Endothelial cell of umbilical vein (primary cell): Measurements from ENCODE around the gene EBF4. TPM values are rescaled to one million over a fixed set of nuclear protein-coding genes. Genes with fewer than 3 reads are reported as not detected.

ENCODE experiments used
- BruUV-seq: library from RNA; stranded (reverse); fragments of 400-500 nt; replicated peaks from 2 replicates; lab custom pipeline; 2021; lab: Mats Ljungman, UMichigan
- CTCF ChIA-PET: fragments of 300-600, 350-600 bp; sonication (Branson Sonifier 250); formaldehyde crosslinking; loops from one replicate; lab custom pipeline; 2021; ENCODE audit warnings: antibody characterized with exemption, inconsistent platforms; lab: Charles Lee
- POLR2A ChIA-PET: fragments of 300-600, 350-600 bp; sonication (Branson Sonifier 250); formaldehyde crosslinking; loops from one replicate; lab custom pipeline; 2021; ENCODE audit warnings: antibody characterized with exemption, inconsistent platforms; lab: Charles Lee
- DNase-seq: peaks from one replicate; pipeline ENCODE4 v3.0.0-alpha.2; 2011; ENCODE audit warnings: low read depth, low spot score
- FAIRE-seq: peaks from 2 replicates; lab custom pipeline; 2011; peaks lifted over from hg19 to GRCh38; lab: Jason Lieb, UNC
- H2AFZ ChIP-seq: 2 replicates; pipeline ENCODE4 v1.6.0; 2012; ENCODE audit warnings: low read depth, low read length, control low read depth, inconsistent platforms
- H3K27ac ChIP-seq: 2 replicates; pipeline ENCODE4 v1.5.1; 2011; ENCODE audit warnings: low read depth, mild to moderate bottlenecking, control low read depth, low read length, moderate library complexity; ENCODE audit not compliant: insufficient read depth
- H3K27me3 ChIP-seq, 2 experiments: 2 replicates each; pipeline versions ENCODE4 v1.6.0 to v1.6.1; 2011; ENCODE audit warnings: low read length in 2 of 2, mixed read lengths in 1 of 2; ENCODE audit not compliant: control insufficient read depth in 2 of 2, insufficient read depth in 2 of 2
- H3K36me3 ChIP-seq, 2 experiments: 2 replicates in 1 of 2; 3 replicates in 1 of 2; pipeline ENCODE4 v1.5.1; 2011; ENCODE audit warnings: low read length in 2 of 2, mild to moderate bottlenecking in 1 of 2, moderate library complexity in 1 of 2; ENCODE audit not compliant: control insufficient read depth in 2 of 2, insufficient read depth in 2 of 2; ENCODE audit errors: extremely low read depth in 1 of 2
- H3K4me1 ChIP-seq: 3 replicates; pipeline ENCODE4 v1.5.1; 2011; ENCODE audit warnings: mild to moderate bottlenecking, low read length; ENCODE audit not compliant: control insufficient read depth, insufficient read depth; ENCODE audit errors: extremely low read depth
- H3K4me2 ChIP-seq: 2 replicates; pipeline ENCODE4 v1.6.1; 2011; ENCODE audit warnings: low read length, control low read depth, mixed read lengths; ENCODE audit not compliant: insufficient read depth
- H3K4me3 ChIP-seq, 3 experiments: fragments of 200-600 bp in 1 of 3; sonication (generic), shearing (Covaris generic) in 1 of 3; replicated peaks in 1 of 3; 2 replicates each; pipeline ENCODE4 v1.5.1; 2011 to 2016; ENCODE audit warnings: control low read depth in 3 of 3, low read length in 3 of 3, mild to moderate bottlenecking in 2 of 3, inconsistent platforms in 1 of 3, low read depth in 1 of 3, moderate library complexity in 1 of 3; ENCODE audit not compliant: insufficient read depth in 1 of 3
- H3K79me2 ChIP-seq: 2 replicates; pipeline ENCODE4 v1.6.0; 2012; ENCODE audit warnings: low read length, inconsistent platforms; ENCODE audit not compliant: control insufficient read depth, insufficient read depth
- H3K9ac ChIP-seq: replicated peaks from 2 replicates; pipeline ENCODE3; 2011; ENCODE audit warnings: low read length, control low read depth; ENCODE audit not compliant: insufficient read depth; ENCODE audit errors: extremely low read depth
- H3K9me1 ChIP-seq: replicated peaks from 3 replicates; pipeline ENCODE4 v1.6.0; 2011; ENCODE audit warnings: mild to moderate bottlenecking, low read length; ENCODE audit not compliant: control insufficient read depth, insufficient read depth; ENCODE audit errors: extremely low read depth
- H3K9me3 ChIP-seq: replicated peaks from 2 replicates; pipeline ENCODE4 v1.5.1; 2012; ENCODE audit warnings: low read length, inconsistent platforms; ENCODE audit not compliant: control insufficient read depth, insufficient read depth
- H4K20me1 ChIP-seq: replicated peaks from 2 replicates; pipeline ENCODE3; 2011; ENCODE audit warnings: mild to moderate bottlenecking, low read length; ENCODE audit not compliant: control insufficient read depth, insufficient read depth; ENCODE audit errors: extremely low read depth
- EZH2 ChIP-seq: IDR thresholded peaks from 2 replicates; pipeline ENCODE4 v1.6.1; 2012; ENCODE audit warnings: borderline replicate concordance, low read depth, mild to moderate bottlenecking, moderate library complexity, low read length, inconsistent platforms; ENCODE audit not compliant: severe bottlenecking
- FOS ChIP-seq: IDR thresholded peaks from 2 replicates; pipeline ENCODE4 v1.6.1; 2011; ENCODE audit warnings: mild to moderate bottlenecking, low read length, moderate library complexity, borderline replicate concordance; ENCODE audit not compliant: insufficient read depth
- GATA2 ChIP-seq: IDR thresholded peaks from 2 replicates; pipeline ENCODE4 v1.7.0; 2011; ENCODE audit warnings: low read depth, mild to moderate bottlenecking, moderate library complexity, mixed read lengths, low read length; ENCODE audit not compliant: insufficient read length, insufficient read depth
- JUN ChIP-seq: IDR thresholded peaks from 2 replicates; pipeline ENCODE4 v1.6.1; 2011; ENCODE audit warnings: borderline replicate concordance, low read depth; ENCODE audit not compliant: insufficient read length, insufficient read depth
- MYC ChIP-seq: IDR thresholded peaks from one replicate; pipeline ENCODE4 v1.6.1; 2011; ENCODE audit warnings: mild to moderate bottlenecking, low read depth, low read length
- POLR2A ChIP-seq: IDR thresholded peaks from 2 replicates; pipeline ENCODE4 v1.6.1; 2012; ENCODE audit warnings: low read depth, mild to moderate bottlenecking, control low read depth, low read length
- POLR2AphosphoS5 ChIP-seq: IDR thresholded peaks from 2 replicates; pipeline ENCODE4 v1.6.1; 2012; ENCODE audit warnings: low read depth, mild to moderate bottlenecking, control low read depth, low read length, moderate library complexity; ENCODE audit not compliant: insufficient read depth
- dilution Hi-C: fragments of 300-500 bp; cut with MboI; formaldehyde crosslinking; loops from one replicate; pipeline ENCODE4 v1.15.0; 2019; ENCODE audit warnings: low sequenced_read_pairs; ENCODE audit not compliant: extremely low pct_ligation_motif_present
- intact Hi-C: fragments of 100-400 bp; cut with micrococcal nuclease; formaldehyde crosslinking; loops from one replicate; pipeline ENCODE4 v1.10.0; 2022
- polyA plus RNA-seq, 4 experiments: library from polyadenylated mRNA; depleted of rRNA in 3 of 4; stranded (reverse) in 3 of 4; unstranded in 1 of 4; fragments of >200 nt; gene quantifications; 2 replicates each; pipeline versions ENCODE4 v1.2.1 to v1.2.3, GENCODE V29; 2011 to 2012; ENCODE audit warnings: missing spikeins in 1 of 4
- total RNA-seq: library from RNA; stranded (reverse); gene quantifications from 2 replicates; pipeline ENCODE4 v1.2.3, GENCODE V29; 2021
- TF ChIP-seq, protein P1 (sequence below): IDR thresholded peaks from 2 replicates; pipeline ENCODE4 v1.6.1; 2011; ENCODE audit not compliant: insufficient read depth, insufficient read length
- TF ChIP-seq, protein P2 (sequence below), 2 donors: IDR thresholded peaks; 1 replicate in 1 of 2; 2 replicates in 1 of 2; pipeline ENCODE4 v1.5.1; 2011; ENCODE audit warnings: low read length in 2 of 2, mild to moderate bottlenecking in 2 of 2, moderate library complexity in 2 of 2, control low read depth in 1 of 2, inconsistent platforms in 1 of 2, low read depth in 1 of 2; ENCODE audit not compliant: insufficient read depth in 1 of 2; ENCODE audit errors: extremely low read depth in 1 of 2

Gene EBF4
- total and polyA plus RNA-seq, 2 donors (not counting 3 experiments of a cell fraction or from before 2014, with no cell fraction given) = 2.7 to 3.4 TPM

DNA sequence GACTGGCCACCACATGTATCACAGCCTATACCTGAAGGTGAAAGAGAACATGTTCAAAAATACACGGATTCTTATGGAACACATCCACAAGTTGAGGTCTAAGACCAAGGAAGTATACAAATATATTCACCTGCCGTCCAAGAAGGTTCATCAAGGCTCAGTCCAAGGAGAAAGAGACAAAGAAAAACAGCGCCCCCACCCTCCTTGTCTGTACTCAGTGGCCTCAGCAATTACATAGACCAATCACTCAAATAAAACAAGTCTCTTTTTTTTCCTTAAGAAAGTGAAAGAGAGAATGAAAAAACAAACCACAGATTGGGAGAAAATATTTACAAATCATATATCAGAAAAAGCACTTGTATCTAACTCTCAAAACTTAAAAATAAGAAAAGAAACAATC is 88.4 kb downstream of the EBF4 start:
- TF ChIP-seq POLR2A (no peak), JUN (no peak), MYC (no peak), EZH2 (no peak), POLR2AphosphoS5 (no peak)
- TF ChIP-seq, protein P1, sequence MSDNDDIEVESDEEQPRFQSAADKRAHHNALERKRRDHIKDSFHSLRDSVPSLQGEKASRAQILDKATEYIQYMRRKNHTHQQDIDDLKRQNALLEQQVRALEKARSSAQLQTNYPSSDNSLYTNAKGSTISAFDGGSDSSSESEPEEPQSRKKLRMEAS = no peak
- FAIRE-seq (no peak), DNase-seq (no peak)
- no peak overlapping the region for H3K4me2 ChIP-seq
- ChIA-PET CTCF (interaction anchor here (1.3 kb wide), 1 partner anchor 25 kb away, joined by 5 read pairs; no protein-coding TSS in a partner anchor), POLR2A (no interaction called here)
- BruUV-seq = no TSS peak
- no peak overlapping the region for H3K9ac ChIP-seq
- dilution Hi-C loops (no loop called here), intact Hi-C loops (no loop called here)
- no peak overlapping the region for H2AFZ ChIP-seq
- H3K9me3 ChIP-seq = no peaks in the 10 kb centered on the region
- no peak overlapping the region for H3K4me3 ChIP-seq
- H4K20me1 ChIP-seq = no peaks in the 10 kb centered on the region
- H3K27ac ChIP-seq = no peak overlapping the region
- peaks cover 7 to 8% of the 10 kb centered on the region in 2 experiments for H3K27me3 ChIP-seq
- no peaks in the 10 kb centered on the region for H3K9me1 ChIP-seq
- no peaks in the 10 kb centered on the region for H3K4me1 ChIP-seq
- H3K79me2 ChIP-seq = no peaks in the 10 kb centered on the region
- no peaks in the 10 kb centered on the region for H3K36me3 ChIP-seq

GRCh38 chr20:2783908-2784566 is 91.5 kb downstream of the EBF4 start:
- intact Hi-C loops = no loop called here
- H2AFZ ChIP-seq = no peak overlapping the region
- H3K36me3 ChIP-seq = no peaks in the 10 kb centered on the region
- H3K4me1 ChIP-seq = no peaks in the 10 kb centered on the region
- BruUV-seq = no TSS peak
- H3K9me1 ChIP-seq = no peaks in the 10 kb centered on the region
- FAIRE-seq (no peak), DNase-seq (no peak)
- peaks cover 8 to 9% of the 10 kb centered on the region in 2 experiments for H3K27me3 ChIP-seq
- no peak overlapping the region for H3K4me3 ChIP-seq
- H3K27ac ChIP-seq = no peak overlapping the region
- no peak overlapping the region for H3K4me2 ChIP-seq
- no peaks in the 10 kb centered on the region for H3K9me3 ChIP-seq
- CTCF ChIA-PET = interaction anchor here (0.7 kb wide), 1 partner anchor 62 kb away, joined by 3 read pairs; no protein-coding TSS in a partner anchor
- POLR2A ChIA-PET = no interaction called here
- TF ChIP-seq POLR2A (no peak), POLR2AphosphoS5 (no peak), MYC (no peak), EZH2 (no peak), GATA2 (no peak), FOS (no peak)
- TF ChIP-seq, protein P1 = no peak
- TF ChIP-seq, protein P2, sequence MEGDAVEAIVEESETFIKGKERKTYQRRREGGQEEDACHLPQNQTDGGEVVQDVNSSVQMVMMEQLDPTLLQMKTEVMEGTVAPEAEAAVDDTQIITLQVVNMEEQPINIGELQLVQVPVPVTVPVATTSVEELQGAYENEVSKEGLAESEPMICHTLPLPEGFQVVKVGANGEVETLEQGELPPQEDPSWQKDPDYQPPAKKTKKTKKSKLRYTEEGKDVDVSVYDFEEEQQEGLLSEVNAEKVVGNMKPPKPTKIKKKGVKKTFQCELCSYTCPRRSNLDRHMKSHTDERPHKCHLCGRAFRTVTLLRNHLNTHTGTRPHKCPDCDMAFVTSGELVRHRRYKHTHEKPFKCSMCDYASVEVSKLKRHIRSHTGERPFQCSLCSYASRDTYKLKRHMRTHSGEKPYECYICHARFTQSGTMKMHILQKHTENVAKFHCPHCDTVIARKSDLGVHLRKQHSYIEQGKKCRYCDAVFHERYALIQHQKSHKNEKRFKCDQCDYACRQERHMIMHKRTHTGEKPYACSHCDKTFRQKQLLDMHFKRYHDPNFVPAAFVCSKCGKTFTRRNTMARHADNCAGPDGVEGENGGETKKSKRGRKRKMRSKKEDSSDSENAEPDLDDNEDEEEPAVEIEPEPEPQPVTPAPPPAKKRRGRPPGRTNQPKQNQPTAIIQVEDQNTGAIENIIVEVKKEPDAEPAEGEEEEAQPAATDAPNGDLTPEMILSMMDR (IDR thresholded peaks at IDR 0.05; ENCODE audit: extremely low read depth in 1 of 2, insufficient read depth in 1 of 2, low read depth in 1 of 2, low read length in 2 of 2) = no peak
- H4K20me1 ChIP-seq = no peaks in the 10 kb centered on the region
- no peak overlapping the region for H3K9ac ChIP-seq
- no peaks in the 10 kb centered on the region for H3K79me2 ChIP-seq
- dilution Hi-C loops = no loop called here
